Activated CD8-positive, alpha-beta T cell treated with anti-CD3 and anti-CD28 coated beads, Interleukin-2, amount 10 ng/mL, durations not matched to agents 7 days and 5 days (primary cell): Measurements from ENCODE around the gene RUNX1. TPM values are rescaled to one million over a fixed set of nuclear protein-coding genes. Genes with fewer than 3 reads are reported as not detected.

Experiments
- ATAC-seq: fragments of 150-1000 bp; cut with Tn5 transposase; one replicate; pipeline ENCODE4 v1.10.0; 2021; ENCODE audit warnings: moderate library complexity
- CTCF ChIA-PET: fragments of 350-600 bp; sonication (Branson Sonifier 250); formaldehyde crosslinking; loops from one replicate; lab custom pipeline; 2021; ENCODE audit warnings: antibody characterized with exemption; lab: Charles Lee
- POLR2A ChIA-PET: fragments of 350-600 bp; sonication (Branson Sonifier 250); formaldehyde crosslinking; loops from one replicate; lab custom pipeline; 2021; ENCODE audit warnings: antibody characterized with exemption; lab: Charles Lee
- DNase-seq: peaks from one replicate; pipeline ENCODE4 v3.0.0-alpha.2; 2020
- H3K27ac Mint-ChIP-seq: one replicate; pipeline ENCODE4 v1.8.0; 2021; ENCODE audit warnings: mild to moderate bottlenecking, mixed read lengths
- H3K27me3 Mint-ChIP-seq: one replicate; pipeline ENCODE4 v1.8.0; 2021; ENCODE audit warnings: low read depth, mixed read lengths
- H3K36me3 Mint-ChIP-seq: one replicate; pipeline ENCODE4 v1.8.0; 2021; ENCODE audit warnings: low read depth, mixed read lengths
- H3K4me1 Mint-ChIP-seq: one replicate; pipeline ENCODE4 v1.8.0; 2021; ENCODE audit warnings: low read depth, mixed read lengths
- H3K4me3 Mint-ChIP-seq: one replicate; pipeline ENCODE4 v1.8.0; 2021; ENCODE audit warnings: mild to moderate bottlenecking, mixed read lengths
- H3K9me3 Mint-ChIP-seq: one replicate; pipeline ENCODE4 v1.8.0; 2022; ENCODE audit warnings: mixed read lengths; ENCODE audit not compliant: insufficient read depth
- total RNA-seq, 2 experiments: library from RNA; stranded (reverse); gene quantifications; one replicate each; pipeline ENCODE4 v1.2.3, GENCODE V29; 2021

Gene RUNX1
- total RNA-seq = 10 to 100 TPM; 10.4 to 10.6 TPM

- ATAC-seq (peak; percentile 71), DNase-seq (peak; percentile 91)
- peaks cover 8% of the 10 kb centered on the region for H3K27me3 Mint-ChIP-seq
- peak within 1 kb of the TSS; percentile 90 for H3K27ac Mint-ChIP-seq
- peaks cover 78% of the 10 kb centered on the region for H3K4me1 Mint-ChIP-seq
- POLR2A ChIA-PET = interaction anchor here (0.7 to 6.1 kb wide), 14 partner anchors 11 to 1099 kb away, joined by 3 to 56 read pairs (median 8); no protein-coding TSS in a partner anchor
- H3K36me3 Mint-ChIP-seq = peaks cover 4% of the 10 kb centered on the region
- H3K4me3 Mint-ChIP-seq = peak within 1 kb of the TSS; percentile 82
- no peaks in the 10 kb centered on the region for H3K9me3 Mint-ChIP-seq
- CTCF ChIA-PET = interaction anchor here (0.9 to 7.9 kb wide), 14 partner anchors 11 to 351 kb away, joined by 3 to 106 read pairs (median 10); no protein-coding TSS in a partner anchor
Measured at GRCh38 chr21:35048706-35049617, at the start of gene RUNX1. Gene RUNX1 (minus strand): TSS chr21:35049302.

DNA sequence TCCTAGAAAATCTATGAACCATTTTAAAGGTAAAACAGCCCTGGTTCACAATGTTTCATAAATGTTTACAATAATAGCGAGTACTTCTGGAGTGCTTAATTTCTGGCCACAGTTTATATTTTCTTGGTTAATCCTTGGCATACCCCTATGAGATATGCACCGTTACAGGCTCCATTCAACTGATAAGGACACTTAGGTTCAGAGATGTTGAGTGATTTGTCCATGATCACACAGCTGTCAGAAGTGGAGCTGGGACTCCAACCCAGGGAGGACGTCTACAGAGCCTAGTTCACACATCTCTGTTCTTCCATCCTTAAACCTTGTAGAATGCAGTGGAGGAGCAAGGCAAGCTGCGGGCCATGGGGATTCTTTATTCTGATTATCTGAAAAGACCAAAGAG, 48.4 kb upstream of the RUNX1 start:
- H3K36me3 Mint-ChIP-seq = no peaks in the 10 kb centered on the region
- ATAC-seq (no peak), DNase-seq (no peak)
- POLR2A ChIA-PET = no interaction called here
- H3K27me3 Mint-ChIP-seq = no peaks in the 10 kb centered on the region
- H3K9me3 Mint-ChIP-seq = no peaks in the 10 kb centered on the region
- no peak overlapping the region for H3K27ac Mint-ChIP-seq
- H3K4me3 Mint-ChIP-seq = no peak overlapping the region
- CTCF ChIA-PET = no interaction called here
- no peaks in the 10 kb centered on the region for H3K4me1 Mint-ChIP-seq

DNA sequence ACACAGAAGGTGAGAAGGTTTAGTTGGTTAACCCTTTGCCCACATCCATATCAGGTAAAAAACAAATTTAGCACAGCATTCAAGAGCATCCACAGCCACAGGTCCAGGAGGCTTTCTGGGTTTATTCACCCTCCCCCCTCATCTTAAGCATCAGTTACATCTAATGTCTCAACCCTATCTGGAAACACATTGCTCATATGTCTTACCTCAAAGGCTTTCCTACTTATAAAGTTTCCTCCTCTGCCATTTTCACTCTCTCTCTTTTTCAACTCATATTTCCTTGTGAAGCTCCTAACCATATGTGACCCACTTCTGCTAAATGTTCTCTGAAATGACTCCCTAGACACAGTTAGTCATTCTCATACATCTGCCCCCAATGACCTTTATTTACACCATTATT, 47.9 kb upstream of the RUNX1 start:
- no peak for DNase-seq
- POLR2A ChIA-PET = no interaction called here
- Mint-ChIP-seq H3K27me3 (peaks cover 2% of the 10 kb centered on the region), H3K4me3 (no peak overlapping the region), H3K9me3 (no peaks in the 10 kb centered on the region), H3K36me3 (no peaks in the 10 kb centered on the region), H3K27ac (no peak overlapping the region), H3K4me1 (no peaks in the 10 kb centered on the region)
- CTCF ChIA-PET = no interaction called here
- no peak for ATAC-seq

- ChIA-PET CTCF (no interaction called here), POLR2A (interaction anchor here (0.6 kb wide), 1 partner anchor 42 kb away, joined by 3 read pairs; no protein-coding TSS in a partner anchor)
- ATAC-seq = no peak
- H3K36me3 Mint-ChIP-seq = no peaks in the 10 kb centered on the region
- H3K4me3 Mint-ChIP-seq = no peak overlapping the region
- no peak overlapping the region for H3K27ac Mint-ChIP-seq
- H3K4me1 Mint-ChIP-seq = no peaks in the 10 kb centered on the region
- peaks cover 2% of the 10 kb centered on the region for H3K27me3 Mint-ChIP-seq
- DNase-seq = no peak
- no peaks in the 10 kb centered on the region for H3K9me3 Mint-ChIP-seq
Measured at GRCh38 chr21:35095859-35096291, 46.8 kb upstream of the RUNX1 start.

DNA sequence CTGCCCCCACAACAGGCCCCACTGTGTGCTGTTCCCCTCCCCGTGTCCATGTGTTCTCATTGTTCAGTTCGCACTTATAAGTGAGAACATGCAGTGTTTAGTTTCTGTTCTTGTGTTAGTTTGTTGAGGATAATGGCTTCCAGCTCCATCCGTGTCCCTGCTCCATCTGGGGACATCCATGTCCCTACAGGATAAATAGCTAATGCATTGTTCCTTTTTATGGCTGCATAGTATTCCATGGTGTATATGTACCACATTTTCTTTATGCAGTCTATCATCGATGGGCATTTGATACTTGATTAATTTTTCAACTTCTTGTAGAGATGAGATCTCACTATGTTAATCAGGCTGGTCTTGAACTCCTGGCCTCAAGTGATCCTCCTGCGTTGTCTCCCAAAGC, 44.4 kb upstream of the RUNX1 start:
- POLR2A ChIA-PET = no interaction called here

GRCh38 chr21:35091496-35091895, 42.4 kb upstream of the RUNX1 start:
- no peaks in the 10 kb centered on the region for H3K9me3 Mint-ChIP-seq
- ChIA-PET POLR2A (no interaction called here), CTCF (no interaction called here)
- H3K4me3 Mint-ChIP-seq = no peak overlapping the region
- DNase-seq = no peak
- H3K36me3 Mint-ChIP-seq = no peaks in the 10 kb centered on the region
- ATAC-seq = no peak
- peaks cover 12% of the 10 kb centered on the region for H3K27me3 Mint-ChIP-seq
- no peaks in the 10 kb centered on the region for H3K4me1 Mint-ChIP-seq
- H3K27ac Mint-ChIP-seq = no peak overlapping the region

More for the DNA sequence above, 44.4 kb upstream of the RUNX1 start:
- DNase-seq (no peak), ATAC-seq (no peak)
- Mint-ChIP-seq H3K4me3 (no peak overlapping the region), H3K27ac (no peak overlapping the region), H3K9me3 (no peaks in the 10 kb centered on the region), H3K36me3 (no peaks in the 10 kb centered on the region), H3K27me3 (peaks cover 12% of the 10 kb centered on the region), H3K4me1 (no peaks in the 10 kb centered on the region)
- CTCF ChIA-PET = no interaction called here

DNA sequence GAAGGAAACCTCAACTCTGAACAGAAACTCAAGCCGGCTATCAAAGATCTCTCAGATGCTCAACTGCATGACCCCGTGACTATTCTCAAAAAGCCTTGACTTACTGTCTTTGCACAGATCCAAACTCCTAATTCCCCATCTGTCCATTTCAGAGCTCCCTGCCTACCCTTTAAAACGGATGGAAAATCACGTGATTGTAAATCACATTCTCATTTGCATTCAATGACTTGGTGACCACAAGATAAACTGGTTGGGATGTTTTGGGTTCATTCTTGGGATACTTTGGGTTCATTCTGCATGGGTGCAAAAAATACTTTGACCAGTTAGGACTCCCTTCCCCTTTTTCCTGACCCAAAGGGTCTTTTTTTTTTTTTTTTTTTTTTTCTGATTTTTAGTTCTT, 41.3 kb upstream of the RUNX1 start:
- Mint-ChIP-seq H3K27ac (no peak overlapping the region), H3K4me3 (no peak overlapping the region), H3K36me3 (no peaks in the 10 kb centered on the region), H3K27me3 (peaks cover 12% of the 10 kb centered on the region), H3K9me3 (no peaks in the 10 kb centered on the region), H3K4me1 (no peaks in the 10 kb centered on the region)
- CTCF ChIA-PET = no interaction called here
- POLR2A ChIA-PET = no interaction called here
- ATAC-seq = no peak
- no peak for DNase-seq

DNA sequence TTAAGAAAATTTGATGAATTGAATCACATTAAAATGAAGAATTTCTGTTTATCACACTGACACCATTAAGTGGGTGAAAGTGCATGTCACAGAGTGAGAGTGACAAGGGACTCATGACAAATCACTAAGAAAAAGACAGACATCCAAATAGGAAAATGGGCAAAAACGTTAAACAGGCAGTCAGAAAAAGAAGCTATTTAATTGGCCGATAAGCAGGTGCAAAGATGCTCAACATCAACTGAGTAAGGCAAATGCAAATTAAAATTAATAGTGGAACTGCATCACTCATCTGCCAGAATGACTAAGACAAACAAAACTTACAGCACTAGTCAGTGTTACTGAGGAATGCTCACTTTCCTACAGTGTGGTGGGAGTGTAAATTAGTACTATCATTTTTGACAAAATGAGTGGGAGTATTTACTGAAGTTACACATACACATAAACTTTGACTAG, 39.2 kb upstream of the RUNX1 start:
- CTCF ChIA-PET = interaction anchor here (1.2 kb wide), 1 partner anchor 25 kb away, joined by 3 read pairs; no protein-coding TSS in a partner anchor
- POLR2A ChIA-PET = no interaction called here
- no peak for ATAC-seq
- no peaks in the 10 kb centered on the region for H3K4me1 Mint-ChIP-seq
- H3K4me3 Mint-ChIP-seq = no peak overlapping the region
- no peak overlapping the region for H3K27ac Mint-ChIP-seq
- H3K36me3 Mint-ChIP-seq = no peaks in the 10 kb centered on the region
- DNase-seq = no peak
- peaks cover 3% of the 10 kb centered on the region for H3K9me3 Mint-ChIP-seq
- H3K27me3 Mint-ChIP-seq = peaks cover 12% of the 10 kb centered on the region

DNA sequence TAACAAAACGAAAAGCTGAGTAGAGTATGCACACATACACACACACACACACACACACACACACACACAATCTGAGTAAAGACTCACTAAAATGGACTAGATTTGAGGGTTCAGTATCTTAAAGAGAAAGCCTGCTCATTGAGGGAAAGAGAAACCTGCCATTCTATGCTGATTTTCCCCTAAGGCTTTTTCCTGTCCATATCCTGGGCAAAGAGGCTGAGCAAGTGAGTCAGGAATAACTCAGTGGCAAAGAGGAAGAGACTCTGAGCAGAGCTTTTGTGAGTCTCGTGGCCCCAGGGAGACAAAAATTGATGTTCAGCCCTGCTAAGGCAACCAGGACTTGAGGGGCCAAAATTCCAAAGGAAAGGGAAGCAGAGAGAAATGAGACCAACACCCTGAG, 37.3 kb upstream of the RUNX1 start:
- DNase-seq (no peak), ATAC-seq (no peak)
- Mint-ChIP-seq H3K9me3 (peaks cover 3% of the 10 kb centered on the region), H3K4me1 (no peaks in the 10 kb centered on the region), H3K27ac (no peak overlapping the region), H3K4me3 (no peak overlapping the region), H3K36me3 (no peaks in the 10 kb centered on the region), H3K27me3 (peaks cover 14% of the 10 kb centered on the region)
- ChIA-PET CTCF (no interaction called here), POLR2A (interaction anchor here (0.5 kb wide), 1 partner anchor 1939 kb away, joined by 3 read pairs; no protein-coding TSS in a partner anchor)

- peaks cover 3% of the 10 kb centered on the region for H3K9me3 Mint-ChIP-seq
- no peaks in the 10 kb centered on the region for H3K36me3 Mint-ChIP-seq
- H3K4me1 Mint-ChIP-seq = no peaks in the 10 kb centered on the region
- H3K4me3 Mint-ChIP-seq = no peak overlapping the region
- ATAC-seq = no peak
- POLR2A ChIA-PET = no interaction called here
- CTCF ChIA-PET = no interaction called here
- peaks cover 15% of the 10 kb centered on the region for H3K27me3 Mint-ChIP-seq
- no peak for DNase-seq
- H3K27ac Mint-ChIP-seq = no peak overlapping the region
Measured at GRCh38 chr21:35084869-35085268, 35.8 kb upstream of the RUNX1 start.

DNA sequence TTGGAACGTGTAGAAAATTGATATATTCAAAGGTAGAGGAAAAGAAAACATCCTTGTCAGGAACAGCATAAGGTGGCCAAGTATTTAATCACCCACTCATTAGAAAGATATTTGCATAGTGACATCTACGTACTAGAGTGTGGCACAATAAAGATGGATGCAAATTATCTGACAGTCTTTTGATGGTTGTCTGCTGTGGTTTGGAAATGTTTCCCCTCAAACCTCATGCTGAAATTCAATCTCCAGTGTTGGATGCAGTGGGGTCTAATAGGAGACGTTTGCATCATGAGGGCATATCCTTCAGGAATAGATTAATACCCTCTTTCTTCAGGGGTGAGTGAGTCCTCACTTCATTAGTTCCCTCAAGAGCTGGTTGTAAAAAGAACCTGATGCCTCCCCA, 34.1 kb upstream of the RUNX1 start:
- Mint-ChIP-seq H3K27ac (no peak overlapping the region), H3K9me3 (peaks cover 3% of the 10 kb centered on the region), H3K4me1 (no peaks in the 10 kb centered on the region), H3K36me3 (no peaks in the 10 kb centered on the region), H3K4me3 (no peak overlapping the region), H3K27me3 (peaks cover 9% of the 10 kb centered on the region)
- no peak for ATAC-seq
- DNase-seq = no peak
- POLR2A ChIA-PET = no interaction called here
- CTCF ChIA-PET = no interaction called here

- ChIA-PET CTCF (interaction anchor here (0.9 to 1.6 kb wide), 2 partner anchors 21 to 99 kb away, joined by 3 read pairs; no protein-coding TSS in a partner anchor), POLR2A (no interaction called here)
- Mint-ChIP-seq H3K27ac (no peak overlapping the region), H3K36me3 (no peaks in the 10 kb centered on the region), H3K4me1 (no peaks in the 10 kb centered on the region), H3K4me3 (no peak overlapping the region), H3K27me3 (peaks cover 9% of the 10 kb centered on the region), H3K9me3 (peaks cover 3% of the 10 kb centered on the region)
- no peak for ATAC-seq
- no peak for DNase-seq
Measured at GRCh38 chr21:35081861-35082260, 32.8 kb upstream of the RUNX1 start.
